GM19025 (cell line): ENCODE data around the gene TDRD9.

Experiments used
- ATAC-seq: cut with Tn5 transposase; IDR thresholded peaks from one replicate; pipeline ENCODE4 v1.9.1; 2021; ENCODE audit warnings: mild to moderate bottlenecking, low read depth, moderate library complexity; ENCODE audit not compliant: unreplicated experiment

TDRD9 gene

DNA sequence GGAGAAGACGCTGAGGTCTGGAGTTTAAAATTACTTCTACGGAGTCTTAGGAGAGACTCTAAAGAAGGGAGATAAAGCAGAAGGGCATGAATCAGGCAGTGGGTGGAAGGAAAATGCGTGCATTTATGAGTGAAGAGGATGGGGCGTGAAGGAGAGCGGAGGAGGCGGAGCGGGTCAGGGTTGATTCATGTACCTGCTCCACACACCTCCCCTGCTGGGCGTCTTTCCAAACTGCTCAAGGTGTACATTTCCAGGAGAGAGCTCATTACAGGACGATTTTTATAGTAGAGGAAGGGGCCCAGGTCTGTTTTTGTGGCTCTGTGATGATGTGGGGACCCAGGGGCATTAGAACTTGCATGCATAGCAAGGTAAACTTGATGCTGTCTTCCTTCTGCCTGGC, 92.2 kb downstream of the TDRD9 start:
- ATAC-seq = no peak

DNA sequence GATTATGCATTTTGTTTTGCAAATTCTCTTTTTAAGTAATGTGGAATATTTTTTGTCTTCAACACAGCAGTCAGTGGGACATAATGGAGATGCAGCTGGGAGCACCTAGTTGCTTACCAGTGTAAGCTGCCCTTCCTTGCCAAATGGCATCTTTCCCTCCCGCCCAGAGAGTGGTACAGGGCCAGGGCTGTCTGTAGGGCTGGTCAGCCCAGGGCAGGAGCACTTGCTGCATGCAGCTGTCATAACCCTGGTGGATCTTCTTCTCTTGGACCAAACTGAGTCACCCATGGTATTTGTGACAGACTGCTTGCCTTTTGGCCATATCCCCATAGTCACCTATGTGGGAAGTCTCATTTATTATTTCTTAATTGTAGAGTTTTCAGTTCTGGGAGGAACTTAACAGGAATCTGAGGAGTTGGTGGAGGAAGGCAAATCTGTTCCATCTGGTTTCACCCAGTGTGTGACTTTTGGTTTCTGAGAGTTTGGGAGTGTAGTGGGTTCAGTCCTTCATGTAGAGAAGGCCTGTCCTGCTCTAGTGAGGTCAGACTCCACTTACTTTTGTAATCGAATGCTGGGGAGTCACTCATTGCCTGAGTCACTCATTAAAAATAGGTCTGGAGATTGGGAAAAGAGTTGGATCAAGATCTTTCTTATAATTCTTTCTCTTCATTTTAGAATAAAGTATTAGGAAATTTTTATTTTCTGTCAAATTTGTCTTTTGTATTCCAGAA, 95.2 kb downstream of the TDRD9 start:
- no peak for ATAC-seq

DNA sequence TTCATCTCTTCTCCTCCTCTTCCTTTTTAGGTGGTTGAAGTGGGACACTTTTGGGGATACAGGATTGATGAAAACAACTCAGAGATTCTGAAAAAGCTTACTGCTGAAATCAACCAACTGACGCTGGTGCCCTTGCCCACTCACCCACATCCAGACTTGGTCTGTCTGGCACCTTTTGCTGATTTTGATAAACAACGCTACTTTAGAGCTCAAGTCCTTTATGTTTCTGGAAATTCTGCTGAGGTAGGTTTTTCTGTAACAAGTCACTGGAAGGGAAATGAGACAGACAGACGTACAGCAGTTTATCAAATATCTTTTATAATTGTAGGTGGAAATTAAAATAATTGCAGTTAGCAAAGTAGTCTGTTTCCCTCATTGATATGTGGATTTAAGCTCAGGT, 97.3 kb downstream of the TDRD9 start:
- no peak for ATAC-seq

DNA sequence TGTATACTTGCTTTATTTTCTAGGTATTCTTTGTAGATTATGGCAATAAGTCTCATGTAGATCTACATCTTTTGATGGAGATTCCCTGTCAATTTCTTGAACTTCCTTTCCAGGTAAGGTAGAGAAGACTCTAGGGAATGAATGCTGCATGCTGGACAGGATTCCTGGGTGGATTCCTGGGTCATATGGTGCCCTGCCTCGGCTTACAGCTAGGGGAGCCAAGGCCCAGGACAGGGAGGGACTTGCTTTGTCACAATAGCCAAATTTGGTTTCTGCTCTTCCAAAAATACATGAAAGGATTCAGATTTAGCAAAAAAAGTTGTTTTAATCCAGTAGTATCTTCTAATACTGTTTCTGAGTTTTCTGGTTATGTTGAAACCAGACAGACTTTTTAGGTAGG, 97.8 kb downstream of the TDRD9 start:
- ATAC-seq = no peak

DNA sequence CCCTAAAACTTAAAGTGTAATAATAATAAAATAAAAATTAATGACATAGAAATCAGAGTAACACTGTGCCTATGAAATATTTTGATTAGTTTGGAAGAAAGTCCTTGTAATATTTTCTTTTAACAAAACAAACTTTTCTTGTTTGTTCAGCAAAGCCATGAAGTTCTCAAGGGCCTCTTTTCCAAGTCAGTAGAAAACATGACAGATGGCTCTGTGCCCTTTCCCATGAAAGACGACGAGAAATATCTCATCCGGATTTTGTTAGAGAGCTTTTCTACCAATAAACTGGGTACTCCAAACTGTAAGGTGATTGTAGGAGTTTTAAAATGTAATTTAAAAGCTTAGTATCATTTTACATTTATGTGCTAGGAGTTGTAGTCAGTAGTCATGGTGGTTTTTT, 102.7 kb downstream of the TDRD9 start:
- no peak for ATAC-seq

DNA sequence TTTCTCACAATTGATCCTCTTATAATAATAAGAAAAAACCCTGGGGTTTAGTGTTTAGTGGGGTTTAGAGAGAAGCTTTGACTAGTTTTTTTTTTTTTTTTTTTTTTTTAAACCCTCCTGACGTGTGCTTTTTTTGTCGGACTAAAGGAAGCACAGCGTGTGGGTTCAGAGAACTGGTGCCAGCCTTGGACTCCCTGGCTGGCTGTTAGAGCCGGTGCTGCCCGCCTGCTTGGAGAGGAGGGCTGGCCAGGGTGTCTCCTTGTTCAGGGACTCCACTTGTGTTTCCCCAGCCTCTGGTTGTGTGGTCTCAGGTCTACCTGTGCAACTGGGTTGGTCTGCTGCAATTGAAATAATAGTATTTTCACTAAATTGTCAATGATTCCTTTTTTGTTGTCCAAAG, 103.1 kb downstream of the TDRD9 start:
- no peak for ATAC-seq

DNA sequence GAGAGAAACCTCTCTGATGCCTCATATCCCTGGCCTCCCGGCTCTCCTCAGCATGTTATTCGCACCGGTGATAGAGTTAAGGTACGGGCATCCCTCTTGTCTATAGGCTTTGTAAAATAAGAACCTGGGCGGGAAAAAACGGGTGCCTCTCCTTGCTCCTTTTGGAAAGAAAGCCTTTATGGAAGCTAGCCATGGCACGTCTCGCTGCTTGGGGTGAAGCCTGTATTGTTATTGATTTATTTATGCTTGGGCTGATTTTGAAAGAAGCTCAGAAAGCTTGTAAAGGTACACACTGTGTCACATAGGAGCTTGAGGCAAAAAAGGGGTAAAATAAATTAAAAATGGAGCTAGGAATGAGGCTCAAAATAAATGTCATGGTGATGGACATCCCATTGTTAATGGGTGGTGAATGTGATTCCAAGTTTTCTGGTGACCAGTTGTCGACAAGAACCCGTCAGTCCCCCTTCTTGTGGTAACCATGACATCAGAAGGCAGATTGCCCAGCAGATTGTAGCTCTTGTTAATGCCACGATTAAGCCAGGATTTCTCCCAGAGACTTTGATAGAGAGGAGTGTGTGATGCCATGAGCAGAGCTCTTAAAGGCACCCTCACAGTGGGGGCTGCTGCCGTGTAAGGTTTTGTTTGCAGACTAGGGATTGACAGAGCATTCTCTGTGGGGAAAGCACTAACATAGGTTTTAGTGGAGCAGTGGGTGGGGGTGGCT, 106.9 kb downstream of the TDRD9 start:
- ATAC-seq = no peak

DNA sequence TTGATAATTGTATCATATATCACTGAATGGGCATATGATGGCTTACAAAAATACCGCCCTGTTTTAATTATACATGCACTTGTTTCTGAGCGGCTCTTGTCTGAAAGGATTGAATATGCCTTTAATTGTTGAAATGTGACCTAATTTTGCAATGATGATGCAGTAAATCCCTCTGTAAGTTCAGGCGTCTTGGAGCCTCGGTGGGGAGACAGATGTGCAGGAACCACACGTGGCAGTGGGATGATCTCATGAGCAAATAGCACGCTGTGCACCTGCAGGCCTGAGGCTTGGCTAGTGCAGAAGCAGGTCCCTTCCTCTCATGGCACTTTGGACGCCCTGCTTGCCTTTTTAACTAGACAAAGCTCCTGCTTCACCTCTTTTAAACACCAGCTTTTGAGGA, 108.0 kb downstream of the TDRD9 start:
- ATAC-seq = no peak

DNA sequence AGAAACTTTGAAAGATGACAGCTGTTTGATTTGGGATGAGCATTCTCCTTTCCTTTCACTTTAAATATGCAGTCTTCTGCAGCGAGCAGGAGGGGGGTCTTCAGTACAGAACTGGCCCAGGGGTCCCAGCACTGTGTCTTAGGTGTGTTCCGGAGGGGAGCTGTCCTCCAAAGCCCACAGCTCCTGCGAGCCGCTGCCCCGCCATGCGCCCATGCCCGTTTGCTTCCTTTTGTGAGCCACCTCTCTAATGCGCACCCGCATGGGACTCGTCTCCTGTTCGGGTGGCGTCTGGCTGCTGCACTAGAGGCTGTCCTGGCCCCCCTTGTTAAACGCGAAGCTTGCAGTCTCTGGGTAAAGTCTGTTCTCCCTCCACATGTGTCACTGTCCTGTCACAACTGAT, 108.8 kb downstream of the TDRD9 start:
- no peak for ATAC-seq

DNA sequence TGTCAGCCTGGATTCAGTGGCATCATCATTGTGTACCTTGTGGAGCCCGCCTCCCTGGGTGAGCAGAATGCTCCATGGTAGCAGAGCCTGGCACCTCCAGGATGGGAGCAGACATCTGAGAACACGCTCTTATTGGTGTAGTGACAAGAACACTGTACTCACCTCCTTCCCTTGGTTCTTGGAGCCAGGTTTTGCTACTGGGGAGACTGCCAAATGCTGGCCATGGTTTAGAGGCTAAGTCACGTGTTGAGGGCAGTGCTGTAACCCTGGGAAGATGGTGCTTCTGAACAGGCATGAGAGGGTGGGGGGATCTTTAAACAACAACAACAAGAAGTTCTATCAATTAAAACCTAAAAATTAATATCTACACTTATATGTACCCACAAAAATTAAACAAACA, 109.6 kb downstream of the TDRD9 start:
- ATAC-seq = no peak

DNA sequence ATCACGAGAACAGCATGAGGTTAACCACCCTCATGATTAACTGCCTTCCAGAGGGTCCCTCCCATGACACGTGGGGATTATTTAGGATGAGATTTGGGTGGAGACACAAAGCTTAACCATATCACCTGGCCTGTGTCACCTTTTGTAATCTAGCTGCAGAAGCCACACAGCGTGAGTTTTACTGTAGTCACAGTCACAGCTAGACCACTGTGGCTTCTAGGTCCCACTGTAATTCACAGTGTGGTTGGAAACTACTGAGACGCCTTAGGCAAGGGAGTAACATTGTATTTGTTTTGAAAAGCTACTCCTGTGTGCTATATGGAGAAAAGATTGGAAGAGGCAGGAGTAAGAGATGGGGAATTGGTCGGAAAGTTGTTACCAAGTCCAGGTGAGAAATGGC, 111.0 kb downstream of the TDRD9 start:
- ATAC-seq = no peak

DNA sequence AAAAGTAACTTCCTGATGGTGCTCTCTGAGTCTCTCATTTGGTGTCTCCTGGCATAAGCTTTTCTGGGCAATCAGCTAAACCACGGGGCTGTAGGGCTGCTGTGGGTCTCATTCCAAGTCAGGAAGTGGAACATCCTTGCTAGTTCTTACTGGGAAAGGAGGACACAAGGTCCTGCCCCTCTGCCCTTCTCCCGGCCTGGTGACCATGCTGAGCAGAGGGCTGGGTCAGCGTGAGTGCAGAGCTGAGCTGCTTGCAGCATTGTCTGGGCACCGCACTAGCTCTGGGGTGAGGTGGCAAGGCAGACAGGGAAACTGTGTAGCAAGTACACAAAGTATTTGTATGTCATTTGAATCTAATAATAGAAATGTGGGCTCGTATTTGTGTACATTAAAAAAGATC, 112.3 kb downstream of the TDRD9 start:
- ATAC-seq = no peak

DNA sequence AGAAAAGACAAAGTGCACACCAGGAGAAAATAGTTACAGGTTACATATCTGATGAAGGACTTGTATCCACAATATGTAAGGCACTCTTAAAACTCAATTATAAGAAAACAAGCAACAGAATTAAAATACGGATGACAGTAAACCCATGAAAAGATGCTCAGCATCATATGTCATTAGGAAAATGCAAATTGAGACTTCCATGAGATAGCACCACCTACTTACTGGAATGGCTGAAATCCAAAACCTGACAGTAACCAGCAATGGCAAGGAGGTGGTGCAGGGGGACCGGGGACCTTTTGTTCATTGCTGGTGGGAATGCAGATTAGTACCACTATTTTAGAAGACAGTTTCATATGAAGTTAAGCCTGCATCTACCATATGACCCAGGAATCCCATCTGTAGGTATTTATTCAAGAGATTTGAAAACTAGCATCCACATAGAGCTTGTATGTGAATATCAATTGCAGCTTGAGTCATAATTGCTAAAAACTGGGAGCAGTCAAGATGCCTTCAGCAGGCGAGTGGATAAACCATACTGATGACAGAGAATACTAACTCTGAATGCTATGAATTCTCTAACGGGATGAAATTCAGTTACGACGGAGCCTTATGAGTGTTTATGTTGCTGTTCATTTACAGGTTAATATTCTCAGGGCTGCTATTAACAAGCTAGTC, 113.3 kb downstream of the TDRD9 start:
- ATAC-seq = no peak

DNA sequence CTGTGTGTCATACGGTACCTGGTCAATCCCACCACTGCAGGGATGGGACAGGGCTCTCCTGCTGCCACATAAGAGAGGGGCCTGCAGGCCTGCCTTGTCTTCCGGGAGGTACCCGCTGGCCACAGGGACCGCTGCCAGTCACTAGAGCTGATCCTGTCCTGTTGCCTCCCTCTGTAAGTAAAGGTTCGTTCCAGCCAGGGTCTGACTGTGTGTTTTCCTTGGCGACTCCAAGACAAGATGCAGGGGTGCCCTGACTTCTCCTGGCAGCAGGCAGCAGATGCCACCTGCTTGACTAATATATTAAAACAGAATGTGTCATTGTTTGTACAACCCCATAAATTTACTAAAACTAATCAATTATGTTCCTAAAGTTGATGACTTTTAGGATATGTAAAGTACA, 115.8 kb downstream of the TDRD9 start:
- no peak for ATAC-seq

DNA sequence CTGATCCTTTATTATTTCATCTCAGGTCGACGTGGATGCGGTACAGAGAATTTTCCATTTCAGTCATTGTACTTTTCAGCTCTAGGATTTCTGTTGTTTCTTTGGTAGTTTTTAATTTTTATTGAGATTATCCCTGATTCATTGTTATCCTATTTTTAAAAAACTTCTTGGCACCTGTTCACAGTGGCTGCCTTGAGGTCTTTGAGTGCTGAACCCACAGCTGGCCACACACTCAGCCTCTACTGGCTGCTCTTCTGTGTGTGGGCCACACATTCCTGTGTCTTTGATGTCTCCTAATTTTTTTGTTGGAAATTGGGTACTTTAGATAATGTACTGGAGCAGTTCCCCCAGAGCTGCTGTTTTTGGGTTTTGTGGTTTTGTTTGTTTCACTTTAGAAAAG, 119.5 kb downstream of the TDRD9 start:
- no peak for ATAC-seq

DNA sequence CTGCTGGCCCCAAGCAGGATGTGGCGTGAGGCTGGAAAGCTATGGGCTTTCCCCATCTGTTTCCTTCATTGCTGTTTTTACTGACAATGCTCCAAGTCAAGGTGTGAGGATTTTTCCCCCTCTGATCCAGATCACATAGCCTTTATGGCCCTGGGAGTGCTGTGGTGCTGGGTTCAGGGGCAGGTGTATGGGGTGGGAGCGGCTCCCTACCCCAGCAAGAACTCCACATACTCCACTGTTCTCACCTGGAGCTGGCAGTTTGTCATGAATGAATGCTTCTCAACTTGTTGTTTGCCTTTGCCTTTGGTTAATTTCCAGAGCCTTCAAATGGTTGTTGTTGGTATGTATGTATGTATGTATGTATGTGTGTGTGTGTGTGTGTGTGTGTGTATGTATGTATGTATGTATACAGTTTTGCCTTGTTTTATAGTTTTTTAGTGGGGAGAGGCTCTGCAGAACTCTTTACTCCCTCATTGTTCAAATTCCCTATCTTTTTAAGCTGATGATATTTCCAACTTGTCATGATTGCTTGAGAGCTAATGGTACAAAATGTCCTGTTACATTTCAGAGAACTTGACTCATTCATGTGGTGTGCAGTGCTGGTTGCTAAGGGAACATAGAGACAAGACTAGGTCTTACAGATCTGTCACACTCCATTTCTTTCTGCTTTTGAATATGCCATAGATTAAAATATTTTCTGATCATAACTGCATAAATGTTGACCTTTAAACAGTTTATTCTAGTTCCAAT, 120.7 kb downstream of the TDRD9 start:
- no peak for ATAC-seq

DNA sequence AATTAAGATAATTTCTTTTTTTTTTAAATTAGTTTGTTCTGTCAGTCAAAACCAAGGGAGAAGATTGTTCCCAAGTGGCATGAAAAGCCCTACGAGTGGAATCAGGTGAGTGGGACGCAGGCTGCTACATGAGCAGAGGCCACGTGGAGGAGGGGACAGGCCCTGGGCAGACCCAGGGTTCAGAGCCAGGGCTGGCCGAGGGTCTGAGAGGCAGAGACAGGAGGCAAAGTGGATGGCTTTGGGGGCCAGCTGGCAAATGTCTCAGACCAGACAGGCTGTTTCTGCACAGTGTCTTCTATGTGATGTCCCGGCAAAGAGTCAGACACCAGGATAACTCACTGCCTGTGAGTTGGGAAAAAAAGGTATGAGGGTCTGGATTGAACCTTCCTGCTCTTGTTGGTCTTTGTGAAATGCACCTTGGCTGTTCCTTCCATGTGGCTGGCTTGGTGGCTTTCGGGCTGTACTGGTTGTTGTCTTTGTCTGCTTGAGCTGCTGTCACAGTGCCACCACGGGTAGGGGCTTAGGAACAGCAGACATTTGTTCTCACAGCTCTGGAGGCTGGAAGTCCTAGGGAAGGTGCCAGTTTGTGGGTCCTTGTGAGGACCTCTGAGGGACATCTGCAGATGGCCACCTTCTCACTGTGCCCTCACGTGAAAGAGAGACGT, 121.5 kb downstream of the TDRD9 start:
- no peak for ATAC-seq

DNA sequence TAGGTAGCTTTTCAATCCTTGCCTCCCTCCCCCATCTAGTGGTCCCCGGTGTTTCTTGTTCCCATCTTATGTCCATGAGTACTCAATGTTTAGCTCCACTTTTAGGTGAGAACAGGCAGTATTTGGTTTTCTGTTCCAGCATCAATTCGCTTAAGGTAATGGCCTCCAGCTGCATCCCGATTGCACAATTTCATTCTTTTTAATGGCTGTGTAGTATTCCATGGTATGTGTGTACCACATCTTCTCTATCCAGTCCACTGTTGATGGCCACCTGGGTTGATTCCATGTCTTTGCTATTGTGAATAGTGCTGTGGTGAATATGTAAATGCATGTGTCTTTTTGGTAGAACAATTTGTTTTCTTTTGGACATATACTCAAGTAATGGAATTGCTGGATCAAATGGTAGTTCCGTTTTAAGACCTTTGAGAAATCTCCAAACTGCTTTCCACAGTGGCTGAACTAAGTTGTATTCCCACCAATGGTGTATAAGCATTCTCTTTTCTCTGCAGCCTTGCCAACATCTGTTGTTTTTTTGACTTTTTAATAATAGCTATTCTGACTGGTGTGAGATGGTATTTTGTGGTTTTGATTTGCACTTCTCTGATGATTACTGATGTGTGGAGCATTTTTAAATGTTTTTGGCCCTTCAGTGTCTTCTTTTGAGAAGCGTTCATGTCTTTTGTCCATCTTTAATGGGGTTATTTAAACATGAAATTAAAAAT, 123.0 kb downstream of the TDRD9 start:
- ATAC-seq = no peak

DNA sequence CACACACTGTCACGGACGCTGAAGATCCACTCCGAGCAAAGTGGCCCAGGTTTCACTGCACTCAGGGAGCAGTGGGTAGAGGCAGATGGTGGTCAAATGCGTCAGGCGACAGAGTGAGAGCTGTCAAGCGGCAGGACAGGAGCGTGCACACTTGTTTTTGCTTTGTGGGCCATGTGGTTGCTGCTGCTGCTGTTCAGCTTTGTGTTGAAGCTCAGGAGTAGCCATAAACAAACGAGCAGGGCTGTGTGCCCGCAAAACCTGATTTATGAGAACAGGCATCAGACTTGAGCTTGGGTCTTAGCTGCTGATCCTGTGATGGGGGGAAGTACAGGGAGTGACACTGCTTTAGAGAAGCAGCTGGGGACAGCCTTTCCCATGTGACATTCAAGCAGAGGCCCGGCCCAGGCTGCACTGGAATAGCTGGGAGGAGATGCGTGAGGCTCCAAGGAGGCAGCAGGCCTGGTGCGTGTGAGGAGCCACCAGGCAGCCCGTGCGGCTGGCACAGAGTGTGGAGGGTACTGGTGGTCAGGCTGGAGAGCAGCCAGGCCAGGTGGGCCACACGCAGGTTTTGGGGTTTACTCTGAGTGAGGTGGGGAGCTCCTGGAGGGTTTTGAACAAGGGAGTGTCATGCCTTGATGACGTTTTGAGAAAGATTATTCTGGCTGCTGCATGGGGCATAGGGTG, 126.1 kb downstream of the TDRD9 start:
- no peak for ATAC-seq
